GM12872 (cell line): ENCODE results near the gene NELL2.

Experiments
- CTCF ChIP-seq: IDR thresholded peaks from 3 replicates; pipeline ENCODE4 v1.5.1; 2011; ENCODE audit warnings: low read depth, mild to moderate bottlenecking, low read length, moderate library complexity; ENCODE audit not compliant: insufficient read depth

The NELL2 gene

GRCh38 chr12:44875954-44876543 lies at the start of gene NELL2:
Gene NELL2, minus strand, starts transcription at chr12:44876315. Its CDS starts 446 bp downstream, at chr12:44875869.
- TF ChIP-seq CTCF, result no peak

- TF ChIP-seq CTCF, result no peak
These were observed 45.6 kb upstream of the NELL2 start for GRCh38 chr12:44921736-44922135.

GRCh38 chr12:44917141-44917540 lies 41.0 kb upstream of the NELL2 start:
- TF ChIP-seq CTCF, result no peak

- TF ChIP-seq CTCF, result no peak
These were observed 39.8 kb upstream of the NELL2 start for GRCh38 chr12:44915958-44916357.

GRCh38 chr12:44904321-44904720 lies 28.2 kb upstream of the NELL2 start:
- TF ChIP-seq CTCF, result no peak

GRCh38 chr12:44889926-44890325 lies 13.8 kb upstream of the NELL2 start:
- TF ChIP-seq CTCF, result no peak

GRCh38 chr12:44889162-44889561 lies 13.0 kb upstream of the NELL2 start:
- no peak for TF ChIP-seq CTCF

GRCh38 chr12:44885902-44886301 lies 9.8 kb upstream of the NELL2 start:
- TF ChIP-seq CTCF, result no peak
